ENCODE measurements around the gene SLC1A2. TPM values are rescaled to one million over a fixed set of nuclear protein-coding genes. Genes with fewer than 3 reads are reported as not detected.

The SLC1A2 gene
- total and polyA plus RNA-seq, 2 donors (not counting 3 experiments of a cell fraction or from before 2014, with no cell fraction given), result not detected

GRCh38 chr11:35256296-35256695, 163.1 kb downstream of the SLC1A2 start:
- H3K9ac ChIP-seq (replicated peaks; ENCODE audit: extremely low read depth, insufficient read depth, low read length), result no peak overlapping the region
- no peak overlapping the region for H3K27ac ChIP-seq (ENCODE audit: insufficient read depth, low read depth, low read length)
- no peaks in the 10 kb centered on the region for H3K79me2 ChIP-seq (ENCODE audit: control insufficient read depth, insufficient read depth, low read length)
- no TSS peak for BruUV-seq (replicated peaks)
- no peak for FAIRE-seq
- H3K9me1 ChIP-seq (replicated peaks; ENCODE audit: control insufficient read depth, extremely low read depth, insufficient read depth, low read length), result no peaks in the 10 kb centered on the region
- H4K20me1 ChIP-seq (replicated peaks; ENCODE audit: control insufficient read depth, extremely low read depth, insufficient read depth, low read length), result no peaks in the 10 kb centered on the region
- no peak for TF ChIP-seq GATA2 (IDR thresholded peaks at IDR 0.05; ENCODE audit: insufficient read depth, insufficient read length, low read depth, low read length)
- TF ChIP-seq CTCF (IDR thresholded peaks at IDR 0.05; ENCODE audit: extremely low read depth in 1 of 2, insufficient read depth in 1 of 2, low read depth in 1 of 2, low read length in 2 of 2), result no peak
- TF ChIP-seq MYC (IDR thresholded peaks at IDR 0.05; ENCODE audit: low read depth, low read length), result no peak
- no peak for TF ChIP-seq MAX (IDR thresholded peaks at IDR 0.05; ENCODE audit: insufficient read depth, insufficient read length)
- no peak for TF ChIP-seq JUN (IDR thresholded peaks at IDR 0.05; ENCODE audit: borderline replicate concordance, insufficient read depth, insufficient read length, low read depth)
- no peak for TF ChIP-seq POLR2A (IDR thresholded peaks at IDR 0.05; ENCODE audit: low read depth, low read length)
- TF ChIP-seq POLR2AphosphoS5 (IDR thresholded peaks at IDR 0.05; ENCODE audit: insufficient read depth, low read depth, low read length), result no peak
- no peak for TF ChIP-seq EZH2 (IDR thresholded peaks at IDR 0.05; ENCODE audit: borderline replicate concordance, low read depth, low read length, severe bottlenecking)
- no peak overlapping the region for H3K4me2 ChIP-seq (ENCODE audit: insufficient read depth, low read length)
- DNase-seq (ENCODE audit: low read depth, low spot score), result no peak
- no peak overlapping the region for H2AFZ ChIP-seq (ENCODE audit: low read depth, low read length)
- ChIA-PET POLR2A (no interaction called here), CTCF (interaction anchor here (0.7 to 1.3 kb wide), 2 partner anchors 48 to 743 kb away, joined by 3 to 4 read pairs; partner anchors contain the start of gene ELF5)
- no peaks in the 10 kb centered on the region for H3K36me3 ChIP-seq (ENCODE audit: control insufficient read depth in 2 of 2, extremely low read depth in 1 of 2, insufficient read depth in 2 of 2, low read length in 2 of 2)
- H3K27me3 ChIP-seq (ENCODE audit: control insufficient read depth in 2 of 2, insufficient read depth in 2 of 2, low read length in 2 of 2), result peaks cover 6 to 46% of the 10 kb centered on the region in 2 experiments
- H3K4me3 ChIP-seq (replicated peaks in 1 of 3; ENCODE audit: insufficient read depth in 1 of 3, low read depth in 1 of 3, low read length in 3 of 3), result no peak overlapping the region
- dilution Hi-C loops (cut with MboI; ENCODE audit: extremely low pct_ligation_motif_present, low sequenced_read_pairs) (no loop called here), intact Hi-C loops (cut with micrococcal nuclease) (no loop called here)
- H3K4me1 ChIP-seq (ENCODE audit: control insufficient read depth, extremely low read depth, insufficient read depth, low read length), result no peaks in the 10 kb centered on the region
- H3K9me3 ChIP-seq (replicated peaks; ENCODE audit: control insufficient read depth, insufficient read depth, low read length), result no peaks in the 10 kb centered on the region

All from endothelial cell of umbilical vein (primary cell).